NCI-H82 treated with DMSO at 0.1 percent for 48 hours (cell line): ENCODE results near the gene LMF2.

Source experiments
- DNase-seq: peaks from one replicate; lab custom pipeline; 2025; ENCODE audit not compliant: unreplicated experiment; lab: John Stamatoyannopoulos, UW

The LMF2 gene

DNA sequence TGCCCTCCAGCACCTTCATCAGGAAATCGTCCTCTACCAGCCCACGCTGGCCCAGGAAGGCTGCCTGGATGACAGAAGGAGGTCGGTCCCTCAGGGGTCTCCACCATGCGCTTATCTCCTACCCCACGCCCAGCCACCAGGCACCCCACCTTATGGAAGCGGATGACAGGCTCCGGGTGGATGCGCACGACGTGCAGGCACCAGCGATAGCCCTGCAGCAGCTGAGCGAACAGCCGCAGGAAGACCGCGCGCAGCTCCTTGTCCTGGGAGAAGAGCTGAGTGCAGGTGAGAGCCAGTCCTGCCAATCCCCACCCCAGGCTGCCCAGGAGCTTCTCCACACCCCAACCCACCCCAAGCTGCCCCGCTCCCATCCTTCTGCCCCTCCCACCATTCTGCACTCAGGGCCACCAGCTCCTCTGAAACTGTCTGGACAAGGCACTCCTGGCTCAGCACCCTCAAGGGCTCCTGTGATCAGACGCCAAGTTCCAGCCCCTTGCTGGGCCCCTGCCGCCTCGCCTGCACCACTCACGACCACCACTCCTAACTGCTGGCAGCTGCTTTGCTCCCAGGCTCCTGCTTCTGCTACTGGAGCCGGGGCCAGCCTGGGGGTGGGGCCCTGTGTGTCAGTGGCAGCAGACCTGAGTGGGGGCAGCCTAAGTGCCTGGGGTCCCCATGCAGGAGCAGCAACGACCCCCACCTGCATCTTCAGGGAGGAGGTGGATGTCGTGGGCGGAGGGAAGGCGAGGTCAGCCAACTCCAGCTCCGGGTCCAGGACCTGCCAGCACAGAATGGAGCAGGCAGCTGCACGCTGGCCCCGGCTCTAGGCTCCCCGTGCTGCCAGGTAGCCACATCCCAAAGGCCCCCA, 42.2 kb downstream of the LMF2 start:
- no peak for DNase-seq

DNA sequence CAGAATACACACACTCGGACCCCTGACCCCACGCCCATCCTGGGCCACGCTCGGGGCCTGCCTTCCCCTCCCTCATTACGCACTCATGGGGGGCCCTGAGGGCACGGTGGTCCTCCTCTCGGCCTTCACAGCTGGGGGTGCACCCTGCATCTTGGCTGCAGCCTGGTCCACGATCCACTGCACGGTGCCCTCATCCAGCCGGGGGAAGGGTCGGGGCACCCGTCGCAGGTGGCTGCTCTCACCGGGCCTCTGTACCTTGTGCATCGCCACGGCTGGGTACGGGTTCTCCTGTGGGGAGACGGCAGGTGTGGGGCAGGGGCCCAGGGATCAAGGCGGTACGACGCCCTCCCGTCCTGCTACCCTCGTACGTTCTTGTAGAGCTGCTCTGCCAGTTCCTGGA, 43.1 kb downstream of the LMF2 start:
- DNase-seq = no peak

DNA sequence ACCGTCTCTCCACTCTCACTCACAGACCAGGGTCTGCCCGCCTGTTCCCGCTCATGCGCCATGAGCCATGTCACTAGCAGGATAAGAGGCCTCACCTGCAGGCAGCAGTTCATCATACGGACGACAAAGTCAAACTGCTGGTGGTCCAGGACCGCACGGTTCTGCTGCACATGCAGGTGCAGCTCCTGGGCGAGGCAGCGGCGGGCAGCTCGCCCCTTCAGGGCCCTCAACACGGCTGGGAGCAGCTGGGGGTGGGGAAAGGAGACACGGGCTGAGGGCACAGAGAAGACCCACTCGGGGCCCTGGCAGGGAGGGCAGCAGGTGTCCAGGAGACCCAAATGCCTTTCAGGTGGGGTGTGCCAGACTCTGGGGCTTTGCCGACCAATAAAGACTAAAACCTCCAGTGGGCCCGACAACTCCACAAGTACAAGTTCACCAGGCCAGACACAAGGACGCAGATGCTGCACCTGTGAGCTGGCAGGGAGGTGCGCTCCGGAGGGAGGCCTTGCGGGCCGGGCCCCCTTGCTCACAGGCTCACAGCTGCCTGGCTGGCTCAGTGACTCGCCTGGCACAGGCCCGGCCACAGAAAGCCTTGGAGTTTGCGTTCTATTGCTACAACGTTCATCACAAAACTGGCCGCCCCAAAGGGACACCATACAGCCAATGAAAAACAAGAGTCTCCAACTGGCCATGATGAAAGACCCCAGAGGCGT, 44.2 kb downstream of the LMF2 start:
- no peak for DNase-seq

DNA sequence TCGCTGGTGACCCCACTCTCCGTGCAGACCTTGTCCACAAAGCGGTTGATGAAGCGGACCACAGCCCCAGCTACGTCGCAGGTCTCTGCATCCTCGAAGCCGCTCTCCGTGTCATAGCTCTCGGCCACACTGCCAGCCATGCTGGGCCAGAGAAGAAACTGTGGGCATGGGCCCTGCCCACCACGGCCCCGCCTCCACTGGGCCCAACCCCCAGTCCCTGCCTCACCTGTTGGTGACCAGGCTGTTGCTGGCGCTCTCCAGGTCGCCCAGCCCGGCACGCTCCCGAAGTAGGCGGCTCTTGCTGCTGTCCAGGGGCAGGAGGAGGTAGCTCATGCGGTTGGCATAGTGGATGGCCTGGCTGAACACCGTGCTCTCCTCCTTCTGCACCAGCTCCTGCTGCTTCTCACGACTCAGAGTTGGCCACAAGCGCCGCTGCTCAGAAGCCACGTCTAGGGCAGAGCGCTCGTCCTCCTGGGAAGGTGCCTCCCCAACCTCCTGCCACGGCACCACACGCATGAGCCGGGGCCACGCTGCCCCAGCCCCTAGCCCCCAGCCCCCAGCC, 45.4 kb downstream of the LMF2 start:
- DNase-seq = no peak

DNA sequence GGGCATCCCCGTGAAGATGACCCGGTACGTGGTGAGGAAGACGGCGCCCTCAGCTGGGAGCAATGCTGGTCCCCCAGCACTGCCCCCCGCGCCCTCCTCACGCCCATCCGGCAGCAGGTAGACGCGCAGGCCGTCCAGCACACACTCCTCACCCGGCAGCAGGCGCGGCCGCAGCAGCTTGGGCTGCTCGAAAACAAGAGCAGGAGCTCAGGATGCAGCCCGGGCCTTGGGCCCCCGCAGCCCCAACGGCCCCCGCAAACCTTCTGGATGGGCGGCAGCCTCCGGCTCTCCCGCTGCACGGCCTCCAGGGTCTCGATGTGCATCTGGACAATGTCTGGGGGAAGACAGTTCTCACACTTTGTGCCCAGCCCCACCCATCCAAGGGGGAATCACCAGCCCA, 46.0 kb downstream of the LMF2 start:
- no peak for DNase-seq

DNA sequence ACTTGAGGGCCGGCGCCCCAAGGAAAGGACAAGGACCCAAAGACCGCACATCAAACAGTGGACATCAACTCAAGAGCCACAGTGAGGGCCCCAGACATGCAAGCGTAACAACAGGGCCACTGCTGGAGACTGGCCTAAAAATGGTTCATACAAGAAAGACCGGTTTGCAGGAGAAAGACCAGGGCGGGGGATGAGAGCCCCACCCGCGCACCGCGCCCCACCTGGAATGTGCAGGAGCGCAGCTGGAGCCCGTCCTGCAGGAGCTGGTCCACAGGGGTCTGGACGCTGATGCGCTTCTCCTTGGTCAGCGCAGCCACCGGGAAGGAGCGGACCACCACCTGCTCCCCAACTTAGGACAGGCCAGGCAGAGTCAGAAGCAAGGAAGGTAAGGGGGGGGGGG, 46.6 kb downstream of the LMF2 start:
- DNase-seq = no peak

DNA sequence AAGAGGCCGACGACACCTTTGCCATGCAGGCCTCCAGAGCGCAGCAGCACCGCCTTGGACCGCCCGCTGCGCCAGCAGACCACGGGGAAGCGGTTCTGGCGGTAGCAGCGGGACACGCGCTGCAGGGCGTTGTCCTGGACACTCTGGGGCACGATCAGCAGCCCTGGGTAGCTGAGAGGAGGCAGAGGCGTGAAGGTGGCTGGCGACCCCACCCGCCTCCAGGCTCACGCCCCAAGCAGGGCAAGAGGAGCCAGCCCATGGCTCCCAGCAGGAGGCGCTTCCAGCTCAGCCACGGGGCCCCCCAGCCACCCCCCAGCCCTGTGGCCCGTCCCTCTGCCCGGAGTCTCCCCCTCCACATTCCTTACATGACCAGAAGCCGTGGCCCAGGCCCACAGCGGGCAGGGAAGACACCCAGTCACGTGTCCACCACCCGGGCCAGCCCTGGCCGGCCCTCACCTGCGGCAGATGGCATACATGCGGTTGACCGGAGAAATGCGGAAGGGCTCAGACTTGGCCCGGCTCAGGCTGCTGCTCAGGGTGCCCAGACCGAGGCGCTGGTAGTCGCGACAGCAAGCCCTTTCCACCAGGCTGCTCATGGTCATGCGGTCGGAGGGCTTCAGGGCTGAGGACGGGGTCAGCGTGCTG, 47.9 kb downstream of the LMF2 start:
- no peak for DNase-seq

DNA sequence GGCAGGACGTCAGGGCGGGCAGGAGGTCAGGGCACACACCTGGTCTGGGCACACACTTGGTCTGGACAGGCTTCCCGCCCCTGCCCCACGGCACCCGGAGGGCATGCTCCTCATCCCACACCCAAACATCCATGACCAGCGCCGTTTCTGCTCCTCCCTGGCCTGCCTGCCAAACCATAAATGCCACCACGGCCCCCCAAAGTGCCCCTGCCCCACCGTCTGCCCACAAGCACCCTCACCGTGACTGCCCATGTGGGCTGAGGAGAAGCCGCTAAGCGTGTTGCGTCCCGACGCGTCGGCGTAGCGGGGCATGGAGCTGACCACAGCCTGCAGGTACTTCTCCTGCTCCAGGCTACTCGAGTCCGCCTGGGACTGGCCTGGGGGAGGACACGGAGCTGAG, 48.5 kb downstream of the LMF2 start:
- DNase-seq = no peak

DNA sequence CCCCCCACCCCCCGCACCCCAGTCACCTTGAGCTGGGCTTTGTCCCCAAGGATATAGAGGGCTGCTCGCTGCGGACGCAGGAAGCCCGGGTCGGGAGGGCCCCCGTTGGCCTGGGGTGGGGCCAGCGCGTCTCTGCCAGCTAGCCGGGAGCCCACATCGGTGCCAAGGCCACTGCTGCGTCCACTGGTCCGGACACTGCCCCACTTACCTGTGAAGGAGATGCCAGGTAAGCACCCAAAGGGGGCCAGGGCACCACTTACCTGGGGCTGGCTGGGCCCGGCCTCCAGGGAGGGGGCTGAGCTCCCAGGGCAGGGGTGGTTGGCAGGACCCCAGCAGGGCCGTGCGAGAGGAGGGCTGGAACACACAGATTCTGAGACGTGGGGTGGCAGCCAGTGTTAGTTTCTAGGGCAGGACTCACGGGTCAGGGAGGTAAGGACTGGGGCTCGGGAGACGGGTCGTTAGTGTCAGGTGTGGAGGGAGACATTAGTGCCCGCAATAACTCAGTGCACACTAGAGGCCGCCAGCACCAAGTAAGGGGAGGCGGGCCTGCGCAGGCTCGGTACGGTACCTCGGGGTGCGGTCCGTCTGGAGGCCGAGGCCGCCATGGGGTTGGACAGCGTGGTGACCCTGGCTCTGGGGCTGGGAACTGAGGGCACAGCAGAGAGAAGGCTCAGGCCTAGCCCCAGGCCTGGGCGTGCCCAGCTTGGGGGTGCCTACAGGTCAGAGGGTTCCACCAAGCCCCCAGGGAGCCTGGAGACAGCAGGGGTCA, 50.9 kb downstream of the LMF2 start:
- no peak for DNase-seq

DNA sequence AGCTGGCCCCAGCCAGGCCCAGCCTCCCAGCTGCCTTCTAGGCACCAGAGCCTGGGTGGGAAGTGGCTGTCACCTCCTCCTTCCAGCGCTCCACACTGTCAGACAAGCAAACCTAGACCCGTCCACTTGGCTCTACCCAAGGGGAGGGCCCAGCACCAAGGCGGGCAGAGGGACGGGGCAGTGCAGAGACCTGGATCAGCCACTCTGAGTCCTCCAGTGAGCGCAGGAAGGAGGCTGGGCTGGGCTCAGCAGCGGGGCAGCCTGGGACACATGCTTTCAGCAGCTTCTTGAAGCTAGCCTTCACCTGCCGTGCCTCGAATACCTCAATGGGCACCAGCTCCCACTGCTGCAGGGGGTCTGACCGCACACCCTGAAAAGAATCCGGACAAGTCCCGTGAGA, 51.5 kb downstream of the LMF2 start:
- no peak for DNase-seq

DNA sequence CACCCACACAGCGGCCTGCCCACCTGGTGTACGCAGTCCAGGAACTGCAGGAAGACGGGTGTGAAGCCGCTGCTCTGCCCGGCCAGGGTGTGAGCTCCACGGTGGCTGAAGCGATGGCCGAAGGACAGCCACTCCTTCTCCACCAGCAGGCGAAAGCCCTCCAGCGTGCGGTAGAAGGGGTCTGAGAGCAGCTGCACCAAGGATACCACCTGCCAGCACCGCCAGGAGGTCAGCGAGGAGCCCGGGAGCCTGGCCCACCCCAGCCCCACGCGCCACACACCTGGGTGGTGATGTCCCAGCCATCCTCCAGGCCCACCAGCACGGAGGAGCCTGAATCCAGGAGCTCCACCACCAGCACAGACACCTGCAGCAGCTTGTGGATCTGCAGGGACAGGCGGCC, 52.3 kb downstream of the LMF2 start:
- no peak for DNase-seq

DNA sequence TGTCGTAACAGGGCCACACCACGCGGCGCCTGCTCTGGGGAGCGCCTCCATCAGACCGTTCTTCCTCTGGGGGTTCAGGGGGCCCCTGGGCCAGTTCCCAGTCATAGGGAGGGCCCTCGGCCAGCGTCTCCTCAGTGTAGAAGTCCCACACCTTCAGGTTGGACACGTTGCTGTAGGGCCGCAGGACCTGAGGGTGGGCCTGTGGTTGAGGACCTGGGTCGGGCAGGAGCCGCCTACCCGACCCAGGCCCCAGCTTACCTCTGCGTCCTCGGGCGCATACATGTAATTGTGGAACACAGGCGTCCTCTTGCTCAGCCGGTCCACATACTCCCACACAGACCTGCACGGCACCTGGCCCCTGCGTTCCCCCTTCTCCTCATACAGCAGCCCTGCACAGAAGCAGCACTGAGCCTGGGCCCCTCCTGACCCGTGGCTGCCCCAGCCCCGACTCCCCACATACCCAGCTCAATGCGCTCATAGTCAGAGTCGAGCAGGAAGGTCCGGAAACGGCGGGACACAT, 52.9 kb downstream of the LMF2 start:
- no peak for DNase-seq
